Measurements from ENCODE around the gene PIGX.
A peak's percentile ranks its signal among the peaks of the same experiment; 100 is the strongest.
"Not testable (repeated sequence)": the region's sequence is repeated elsewhere in the genome, so short reads cannot be mapped to it uniquely, and the experiment has no call there.

PIGX gene

DNA sequence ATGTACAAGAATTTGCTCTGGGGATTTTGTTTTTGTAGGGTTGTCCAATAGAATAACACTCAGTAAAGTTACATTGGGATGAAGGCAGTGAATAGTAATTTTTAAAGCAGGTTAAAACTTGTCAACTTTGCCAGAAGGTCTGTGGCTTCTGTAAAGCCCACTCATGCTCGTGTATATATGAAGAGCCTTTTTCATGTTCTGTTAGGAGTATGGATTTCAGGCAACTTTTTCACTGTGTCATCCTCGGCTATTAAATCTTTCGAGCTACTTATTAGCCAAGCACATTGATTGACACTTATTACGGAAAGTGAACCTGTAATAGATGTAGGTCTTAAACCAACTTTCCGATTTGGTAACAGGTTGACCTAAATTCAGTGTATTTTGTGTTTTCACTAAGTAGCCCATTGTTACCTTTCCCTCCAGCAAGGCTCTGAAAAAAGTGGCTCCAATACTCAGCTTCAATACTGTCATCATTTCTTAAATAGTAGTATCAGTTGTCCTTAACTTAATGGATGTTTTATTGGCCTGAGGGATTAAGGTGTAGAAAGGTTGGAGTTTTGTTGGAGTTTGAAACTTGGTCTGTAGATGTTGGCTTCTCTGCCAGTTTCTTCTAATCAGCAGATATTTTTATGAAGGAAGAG is 29.2 kb downstream of the PIGX start:
- Histone ChIP-seq H3K4me3 (peak overlapping the region; percentile 88), H3K27ac (peak overlapping the region; percentile 97 to 98)
- TF ChIP-seq, protein P1, sequence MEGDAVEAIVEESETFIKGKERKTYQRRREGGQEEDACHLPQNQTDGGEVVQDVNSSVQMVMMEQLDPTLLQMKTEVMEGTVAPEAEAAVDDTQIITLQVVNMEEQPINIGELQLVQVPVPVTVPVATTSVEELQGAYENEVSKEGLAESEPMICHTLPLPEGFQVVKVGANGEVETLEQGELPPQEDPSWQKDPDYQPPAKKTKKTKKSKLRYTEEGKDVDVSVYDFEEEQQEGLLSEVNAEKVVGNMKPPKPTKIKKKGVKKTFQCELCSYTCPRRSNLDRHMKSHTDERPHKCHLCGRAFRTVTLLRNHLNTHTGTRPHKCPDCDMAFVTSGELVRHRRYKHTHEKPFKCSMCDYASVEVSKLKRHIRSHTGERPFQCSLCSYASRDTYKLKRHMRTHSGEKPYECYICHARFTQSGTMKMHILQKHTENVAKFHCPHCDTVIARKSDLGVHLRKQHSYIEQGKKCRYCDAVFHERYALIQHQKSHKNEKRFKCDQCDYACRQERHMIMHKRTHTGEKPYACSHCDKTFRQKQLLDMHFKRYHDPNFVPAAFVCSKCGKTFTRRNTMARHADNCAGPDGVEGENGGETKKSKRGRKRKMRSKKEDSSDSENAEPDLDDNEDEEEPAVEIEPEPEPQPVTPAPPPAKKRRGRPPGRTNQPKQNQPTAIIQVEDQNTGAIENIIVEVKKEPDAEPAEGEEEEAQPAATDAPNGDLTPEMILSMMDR (IDR thresholded peaks at IDR 0.05): no peak
- no peak for DNase-seq (ENCODE audit: low spot score)

DNA sequence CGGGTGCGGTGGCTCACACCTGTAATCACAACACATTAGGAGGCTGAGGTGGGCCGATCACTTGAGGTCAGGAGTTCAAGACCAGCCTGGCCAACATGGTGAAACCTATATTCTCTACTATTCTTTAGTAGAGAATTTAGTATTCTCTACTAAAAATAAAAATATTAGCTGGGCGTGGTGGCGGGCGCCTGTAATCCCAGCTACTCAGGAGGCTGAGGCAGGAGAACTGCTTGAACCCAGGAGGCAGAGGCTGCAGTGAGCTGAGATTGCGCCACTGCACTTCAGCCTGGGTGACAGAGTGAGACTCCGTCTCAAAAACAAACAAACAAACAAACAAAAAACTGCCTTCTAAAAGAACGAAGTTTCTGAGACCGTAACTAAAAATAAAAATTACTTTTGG is 31.4 kb downstream of the PIGX start:
- DNase-seq (ENCODE audit: low spot score); H3K4me3 ChIP-seq; H3K27ac ChIP-seq: not testable (repeated sequence)

DNA sequence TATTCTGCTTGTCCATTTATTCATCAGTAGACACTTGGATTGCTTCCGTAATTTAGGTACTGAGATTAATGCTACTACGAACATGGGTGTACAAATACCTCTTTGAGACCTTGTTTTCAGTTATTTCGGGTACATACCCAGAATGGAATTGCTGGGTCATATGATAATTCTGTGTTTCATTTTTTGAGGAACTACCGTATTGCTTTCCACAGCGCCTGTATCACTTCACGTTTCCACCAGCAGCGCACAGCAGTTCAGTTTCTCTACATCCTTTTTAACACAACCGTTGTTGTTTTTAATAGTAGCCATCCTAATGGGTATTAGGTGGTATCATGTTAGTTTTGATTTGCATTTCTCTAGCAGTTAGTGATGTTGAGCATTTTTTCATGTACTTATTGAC is 36.9 kb downstream of the PIGX start:
- no peak for DNase-seq (ENCODE audit: low spot score)
- TF ChIP-seq, protein P1 (IDR thresholded peaks at IDR 0.05): no peak
- H3K4me3 ChIP-seq: no peak overlapping the region
- H3K27ac ChIP-seq: no peak overlapping the region

DNA sequence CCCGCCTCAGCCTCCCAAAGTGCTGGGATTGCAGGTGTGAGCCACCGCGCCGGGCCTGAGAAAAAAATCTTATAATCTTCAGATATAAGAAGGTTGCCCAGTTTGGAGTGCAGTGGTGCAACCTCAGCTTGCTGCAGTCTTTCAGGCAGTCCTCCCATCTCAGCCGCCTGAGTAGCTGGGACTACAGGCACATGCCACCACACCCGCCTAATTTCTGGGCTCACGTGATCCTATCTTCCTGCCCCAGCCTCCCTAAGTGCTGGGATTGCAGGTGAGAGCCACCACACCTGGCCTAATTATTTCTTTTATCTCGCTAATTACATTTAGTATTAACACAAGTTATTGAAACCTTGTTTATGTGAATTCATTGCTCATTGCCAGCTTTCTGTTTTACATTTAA is 41.0 kb downstream of the PIGX start:
- Histone ChIP-seq H3K4me3 (no peak overlapping the region), H3K27ac (no peak overlapping the region)
- no peak for DNase-seq (ENCODE audit: low spot score)

DNA sequence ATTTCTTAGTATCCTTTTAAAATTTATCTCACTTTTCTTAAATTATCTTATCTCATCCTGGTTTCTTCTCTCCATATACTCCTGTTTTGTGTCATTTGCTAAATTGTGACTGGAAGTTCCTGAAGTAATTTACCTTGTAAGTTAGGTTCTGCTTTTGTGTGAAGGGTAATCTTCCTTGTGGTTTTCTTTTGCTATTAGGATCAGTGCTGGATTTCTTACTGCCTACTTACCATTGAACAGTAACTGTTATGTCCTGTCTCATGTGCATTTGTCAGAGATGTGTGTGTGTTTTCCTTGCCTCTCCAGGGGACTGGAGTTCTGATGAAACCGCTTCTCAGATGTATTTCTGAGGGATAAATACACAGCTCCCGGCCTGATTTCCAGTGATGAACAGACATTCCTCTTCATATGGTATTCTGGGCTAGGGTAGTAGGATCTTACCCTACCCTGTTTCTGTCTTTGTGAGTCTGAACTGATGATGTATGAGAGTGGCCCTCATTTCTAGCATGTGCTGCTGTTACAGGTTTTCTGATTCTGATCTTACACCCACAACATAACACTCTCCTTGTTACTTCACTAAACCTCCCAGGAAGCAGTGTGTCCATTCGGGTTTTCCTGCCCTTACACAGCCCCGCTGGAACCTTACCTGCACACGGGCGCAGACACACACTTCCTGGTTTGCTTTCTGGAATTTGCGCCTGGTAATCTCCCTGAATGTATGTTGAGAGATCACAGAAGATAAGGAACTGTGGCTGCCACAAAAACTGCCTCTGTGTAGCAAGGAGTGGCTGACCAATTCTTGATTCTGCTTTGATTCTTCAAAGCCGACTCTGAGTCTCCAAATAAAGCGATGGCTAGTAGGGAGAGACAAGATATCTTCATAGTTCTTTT is 42.2 kb downstream of the PIGX start:
- H3K27ac ChIP-seq: no peak overlapping the region
- DNase-seq (ENCODE audit: low spot score): no peak
- no peak overlapping the region for H3K4me3 ChIP-seq
- TF ChIP-seq, protein P1 (IDR thresholded peaks at IDR 0.05): no peak

More for the DNA sequence above, 41.0 kb downstream of the PIGX start:
- TF ChIP-seq, protein P1 (IDR thresholded peaks at IDR 0.05): no peak

DNA sequence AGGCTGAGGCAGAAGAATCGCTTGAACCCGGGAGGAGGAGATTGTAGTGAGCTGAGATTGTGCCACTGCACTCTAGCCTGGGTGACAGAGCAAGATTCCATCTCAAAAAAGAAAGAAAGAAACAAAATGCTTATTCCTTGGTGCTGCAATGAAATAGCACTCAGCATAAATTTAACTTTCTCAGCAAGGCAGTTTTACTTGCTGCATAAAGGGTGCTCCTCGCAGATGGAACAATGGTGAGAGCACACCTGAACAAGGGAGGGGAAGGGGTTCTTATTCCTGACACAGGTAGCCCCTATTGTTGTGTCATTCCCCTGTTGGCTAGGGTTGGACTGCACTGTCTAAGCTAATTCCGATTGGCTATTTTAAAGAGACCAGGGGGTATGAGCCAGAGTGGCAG is 44.6 kb downstream of the PIGX start:
- no peak for DNase-seq (ENCODE audit: low spot score)
- Histone ChIP-seq H3K4me3 (no peak overlapping the region), H3K27ac (no peak overlapping the region)
- TF ChIP-seq, protein P1 (IDR thresholded peaks at IDR 0.05): no peak

DNA sequence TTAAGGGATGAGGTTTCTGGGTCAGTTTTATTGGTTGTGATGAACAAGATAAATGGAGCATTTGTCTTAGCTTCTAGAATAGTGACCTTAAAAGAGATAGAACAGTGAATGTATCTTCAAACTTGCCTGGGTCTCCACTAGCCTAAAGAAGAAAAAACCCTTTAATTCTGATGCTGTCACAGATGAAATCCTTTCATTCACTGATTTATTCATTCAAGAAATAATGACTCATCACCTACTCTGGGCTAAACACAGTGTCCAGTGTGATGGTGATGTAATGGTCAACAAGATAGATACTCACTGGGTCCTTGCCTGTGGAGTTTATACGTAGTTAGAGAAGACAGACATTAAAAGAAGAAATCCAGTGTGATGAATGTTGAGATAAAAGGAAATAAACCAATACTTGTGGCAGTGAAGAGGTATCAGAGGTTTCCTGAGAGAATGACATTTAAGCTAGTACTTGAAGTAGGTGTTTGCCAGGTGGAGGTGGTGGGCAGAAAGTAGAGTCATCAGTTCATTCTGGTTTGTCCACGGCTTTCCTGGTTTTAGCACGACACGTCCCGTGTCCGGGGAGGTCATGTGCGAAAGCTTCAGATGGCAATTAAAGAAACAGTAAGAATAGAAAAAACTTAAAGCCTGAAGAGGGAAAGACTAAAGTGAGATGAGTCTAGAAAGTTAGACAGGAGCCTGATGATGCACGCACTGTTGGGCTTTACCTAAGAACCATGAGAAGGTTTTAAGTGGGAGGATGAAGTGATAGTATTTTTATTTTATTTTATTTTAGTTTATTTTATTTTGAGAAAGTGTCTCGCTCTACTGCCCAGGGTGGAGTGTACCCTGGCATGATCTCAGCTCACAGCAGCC is 45.9 kb downstream of the PIGX start:
- TF ChIP-seq, protein P1 (IDR thresholded peaks at IDR 0.05): no peak
- H3K27ac ChIP-seq: no peak overlapping the region
- no peak overlapping the region for H3K4me3 ChIP-seq
- DNase-seq (ENCODE audit: low spot score): no peak

All from coronary artery (tissue), 2 donors.